HG02642 (cell line): ENCODE measurements around the gene ZG16.

Experiments
- ATAC-seq: cut with Tn5 transposase; IDR thresholded peaks from one replicate; pipeline ENCODE4 v1.9.1; 2021; ENCODE audit warnings: mild to moderate bottlenecking; ENCODE audit not compliant: unreplicated experiment, poor library complexity

The ZG16 gene

GRCh38 chr16:29807426-29808218, 29.6 kb downstream of the ZG16 start:
- peak; percentile 28 for ATAC-seq

GRCh38 chr16:29808219-29808900, 30.3 kb downstream of the ZG16 start:
- no peak for ATAC-seq

DNA sequence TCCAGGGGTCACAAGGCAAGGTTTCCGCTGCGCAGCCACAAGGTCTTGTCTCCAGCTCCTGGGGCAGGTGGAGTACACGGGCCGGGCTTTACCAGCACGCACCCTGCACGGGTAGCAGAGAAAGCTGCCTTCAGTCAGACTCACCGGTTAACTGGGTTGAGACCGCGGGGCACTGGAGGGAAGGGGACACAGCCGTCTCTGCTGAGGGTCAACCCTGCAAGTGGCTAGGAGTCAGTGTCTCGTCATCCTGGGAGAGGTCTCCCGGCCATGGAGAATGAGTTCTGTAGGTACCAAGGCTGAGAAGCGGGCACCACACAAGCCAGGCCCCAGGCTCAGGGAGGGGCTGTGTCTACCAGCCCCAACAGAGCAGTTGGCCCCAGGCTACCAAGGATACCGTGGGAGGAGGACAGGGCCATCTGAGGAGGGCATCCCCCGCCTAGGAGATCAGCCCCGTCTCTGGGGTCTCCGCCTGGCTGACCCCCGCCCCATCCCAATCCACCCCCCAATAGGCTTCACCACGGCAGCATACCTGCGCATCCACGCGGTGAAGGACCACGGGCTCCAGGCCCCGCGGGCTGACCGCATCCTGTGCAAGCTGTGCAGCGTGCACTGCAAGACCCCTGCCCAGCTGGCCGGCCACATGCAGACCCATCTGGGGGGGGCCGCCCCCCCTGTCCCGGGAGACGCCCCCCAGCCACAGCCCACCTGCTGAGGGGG, 31.1 kb downstream of the ZG16 start:
- ATAC-seq: no peak

GRCh38 chr16:29809850-29810698, 32.0 kb downstream of the ZG16 start:
- ATAC-seq: no peak

- no peak for ATAC-seq
These were observed 32.7 kb downstream of the ZG16 start for GRCh38 chr16:29810699-29811169.

GRCh38 chr16:29811170-29811895, 33.3 kb downstream of the ZG16 start:
- ATAC-seq: peak; percentile 31

DNA sequence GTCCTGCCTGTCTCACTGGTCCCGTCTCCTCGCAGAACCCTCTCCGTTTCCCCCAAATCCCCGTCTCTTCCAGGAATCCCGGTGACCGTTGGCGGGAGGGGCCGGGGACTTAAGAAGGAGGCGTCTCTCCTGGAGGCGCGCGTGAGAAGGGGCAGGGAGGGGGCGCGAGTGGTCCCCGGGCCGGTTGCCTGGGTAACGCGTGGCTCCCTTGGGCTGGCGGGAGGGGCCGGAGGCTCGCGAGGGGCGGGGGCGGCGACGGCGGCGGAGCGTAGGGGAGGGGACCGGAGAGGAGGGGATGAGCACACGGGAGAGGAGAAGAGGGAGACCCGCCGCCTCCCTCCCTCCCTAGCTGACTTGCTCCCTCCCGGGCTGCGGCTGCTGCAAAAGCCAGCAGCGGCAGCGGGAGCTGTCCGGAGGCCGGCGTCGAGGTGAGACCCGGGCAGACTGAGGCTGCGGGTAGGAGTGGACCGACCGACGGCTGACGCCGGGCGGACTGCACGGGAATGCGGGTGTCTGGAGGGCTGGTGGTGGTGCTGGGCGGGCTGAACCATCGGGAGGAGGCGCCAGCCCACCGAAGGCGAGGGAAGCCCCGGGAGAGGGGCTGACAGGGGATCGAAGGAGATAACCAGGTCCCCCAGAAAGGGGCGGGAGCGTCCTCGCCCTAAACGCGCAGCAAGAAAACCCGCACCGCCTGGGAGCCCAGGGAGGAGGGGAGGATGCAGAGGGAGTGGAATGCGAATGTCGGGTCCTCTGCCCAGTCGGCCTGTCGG, 34.0 kb downstream of the ZG16 start, which contains the start of gene PRRT2:
PRRT2 (plus strand) TSS at position 298 of the 770 bp plus-strand sequence. CDS start 862 bp downstream, outside the sequence.
- no peak for ATAC-seq

DNA sequence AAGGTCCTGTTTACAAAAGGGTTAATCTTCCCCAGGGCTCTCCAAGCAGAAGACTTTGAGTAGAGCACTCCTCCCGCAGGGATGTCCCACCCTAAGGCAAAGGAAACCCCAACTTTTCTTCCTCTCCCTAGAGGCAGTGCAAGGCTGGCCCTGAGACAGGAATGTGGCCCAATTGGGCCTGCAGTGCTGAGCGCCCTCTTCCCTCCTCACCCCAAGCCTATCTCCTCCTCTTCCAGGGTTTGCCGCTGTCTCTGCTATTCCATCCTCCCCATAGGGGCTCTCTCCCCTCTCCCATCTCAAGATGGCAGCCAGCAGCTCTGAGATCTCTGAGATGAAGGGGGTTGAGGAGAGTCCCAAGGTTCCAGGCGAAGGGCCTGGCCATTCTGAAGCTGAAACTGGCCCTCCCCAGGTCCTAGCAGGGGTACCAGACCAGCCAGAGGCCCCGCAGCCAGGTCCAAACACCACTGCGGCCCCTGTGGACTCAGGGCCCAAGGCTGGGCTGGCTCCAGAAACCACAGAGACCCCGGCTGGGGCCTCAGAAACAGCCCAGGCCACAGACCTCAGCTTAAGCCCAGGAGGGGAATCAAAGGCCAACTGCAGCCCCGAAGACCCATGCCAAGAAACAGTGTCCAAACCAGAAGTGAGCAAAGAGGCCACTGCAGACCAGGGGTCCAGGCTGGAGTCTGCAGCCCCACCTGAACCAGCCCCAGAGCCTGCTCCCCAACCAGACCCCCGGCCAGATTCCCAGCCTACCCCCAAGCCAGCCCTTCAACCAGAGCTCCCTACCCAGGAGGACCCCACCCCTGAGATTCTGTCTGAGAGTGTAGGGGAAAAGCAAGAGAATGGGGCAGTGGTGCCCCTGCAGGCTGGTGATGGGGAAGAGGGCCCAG, 34.9 kb downstream of the ZG16 start:
- ATAC-seq: no peak

DNA sequence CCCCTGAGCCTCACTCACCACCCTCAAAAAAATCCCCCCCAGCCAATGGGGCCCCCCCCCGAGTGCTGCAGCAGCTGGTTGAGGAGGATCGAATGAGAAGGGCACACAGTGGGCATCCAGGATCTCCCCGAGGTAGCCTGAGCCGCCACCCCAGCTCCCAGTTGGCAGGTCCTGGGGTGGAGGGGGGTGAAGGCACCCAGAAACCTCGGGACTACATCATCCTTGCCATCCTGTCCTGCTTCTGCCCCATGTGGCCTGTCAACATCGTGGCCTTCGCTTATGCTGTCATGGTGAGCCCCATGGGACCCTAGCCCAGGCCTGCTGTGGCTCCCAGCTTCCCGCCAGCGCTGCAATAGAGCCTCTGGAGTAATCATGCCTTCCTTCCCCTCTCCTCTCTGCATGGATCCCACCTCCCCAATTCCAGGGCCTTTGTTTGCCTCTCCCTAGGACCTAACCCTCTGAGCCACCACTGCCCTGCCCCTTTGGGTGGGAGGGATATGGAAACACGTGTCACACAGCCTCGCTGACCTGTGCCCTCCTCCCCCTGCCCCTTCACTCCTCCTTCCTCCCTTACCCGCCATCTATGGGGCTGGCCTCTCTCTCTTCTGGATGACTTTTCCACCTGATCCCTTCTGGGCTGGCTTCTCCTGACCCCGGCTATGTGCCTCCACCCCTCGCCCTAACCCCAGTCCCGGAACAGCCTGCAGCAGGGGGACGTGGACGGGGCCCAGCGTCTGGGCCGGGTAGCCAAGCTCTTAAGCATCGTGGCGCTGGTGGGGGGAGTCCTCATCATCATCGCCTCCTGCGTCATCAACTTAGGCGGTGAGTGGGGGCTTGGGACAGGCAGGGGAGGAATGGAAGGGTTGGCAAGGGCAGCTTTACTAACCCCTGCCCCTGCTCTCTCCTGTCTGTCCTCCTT, 35.8 kb downstream of the ZG16 start:
- ATAC-seq: no peak

GRCh38 chr16:29814592-29814991, 36.5 kb downstream of the ZG16 start:
- no peak for ATAC-seq

DNA sequence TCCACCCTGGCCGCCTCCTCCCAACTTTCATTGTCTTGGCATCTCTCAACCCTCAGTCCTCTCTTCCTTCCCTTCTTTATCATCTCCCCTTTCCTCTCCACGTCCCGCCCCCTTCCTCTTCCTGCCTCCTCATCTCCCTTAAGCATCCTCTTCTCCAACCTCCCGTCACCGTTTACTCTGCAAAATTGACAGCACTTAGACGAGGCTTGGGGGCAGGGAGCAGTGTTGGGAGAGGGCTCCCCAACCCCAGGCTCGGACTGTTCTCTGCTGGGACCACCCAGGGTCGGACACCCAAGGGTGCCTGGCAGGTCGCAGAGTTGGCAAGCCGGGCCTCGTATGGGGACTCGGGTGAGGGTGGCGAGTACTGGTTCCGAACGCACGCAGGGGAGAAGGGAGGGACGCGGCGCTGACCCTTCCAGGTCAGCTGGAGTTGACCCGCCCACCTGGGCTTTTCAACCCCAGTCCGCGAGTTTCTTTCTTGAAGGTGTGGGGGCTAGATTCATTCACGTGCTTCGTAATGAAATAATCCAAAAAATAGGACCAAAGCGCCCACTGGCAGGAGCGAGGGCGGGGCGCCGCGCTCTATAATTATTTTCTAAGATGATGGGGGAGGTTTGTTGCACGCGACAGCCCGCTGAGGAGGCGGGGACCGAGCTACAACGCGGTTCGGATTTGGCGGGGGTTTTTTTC, 37.1 kb downstream of the ZG16 start:
- ATAC-seq: no peak

DNA sequence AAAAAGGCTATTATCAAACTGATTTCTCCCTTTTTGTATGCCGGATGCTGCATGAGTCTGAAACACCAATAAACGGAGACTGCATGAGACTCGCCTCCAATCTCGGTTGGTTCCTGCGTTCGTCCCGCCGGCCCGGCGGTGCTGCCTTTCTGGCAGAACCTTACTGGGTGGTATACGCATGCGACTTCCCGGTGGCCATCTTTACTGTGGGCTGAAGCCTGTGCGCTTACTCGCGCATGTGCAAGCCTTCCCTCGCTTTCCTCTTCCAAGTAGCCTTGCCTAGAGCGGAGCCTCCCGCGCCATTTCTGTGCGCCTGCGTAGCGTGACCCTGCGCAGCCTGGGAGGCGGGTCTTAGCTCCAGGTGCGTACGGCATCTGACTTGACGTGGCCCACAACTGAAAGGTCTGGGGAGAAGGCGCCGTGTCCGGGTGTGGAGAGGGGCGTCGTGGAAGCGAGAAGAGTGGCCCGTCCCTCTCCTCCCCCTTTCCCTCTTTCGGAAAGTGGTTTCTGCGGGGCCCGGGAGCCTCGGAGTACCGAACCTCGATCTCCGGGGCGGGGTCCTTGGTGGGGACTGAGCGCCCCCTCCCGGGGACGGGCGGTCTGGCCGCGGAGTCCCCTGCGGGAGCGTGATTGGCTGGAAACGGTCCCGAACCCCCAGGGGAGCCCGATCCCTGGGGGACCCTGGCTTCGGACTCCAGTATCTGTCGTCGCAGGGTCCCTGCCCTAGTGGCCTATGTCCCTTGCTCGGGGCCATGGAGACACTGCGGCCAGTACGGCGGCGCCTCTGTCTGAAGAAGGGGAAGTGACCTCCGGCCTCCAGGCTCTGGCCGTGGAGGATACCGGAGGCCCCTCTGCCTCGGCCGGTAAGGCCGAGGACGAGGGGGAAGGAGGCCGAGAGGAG, 38.0 kb downstream of the ZG16 start, which contains the start of gene PAGR1:
PAGR1 (plus strand) TSS at position 360 of the 901 bp plus-strand sequence; CDS start at position 734, 374 bp downstream.
- peak; percentile 67 for ATAC-seq

DNA sequence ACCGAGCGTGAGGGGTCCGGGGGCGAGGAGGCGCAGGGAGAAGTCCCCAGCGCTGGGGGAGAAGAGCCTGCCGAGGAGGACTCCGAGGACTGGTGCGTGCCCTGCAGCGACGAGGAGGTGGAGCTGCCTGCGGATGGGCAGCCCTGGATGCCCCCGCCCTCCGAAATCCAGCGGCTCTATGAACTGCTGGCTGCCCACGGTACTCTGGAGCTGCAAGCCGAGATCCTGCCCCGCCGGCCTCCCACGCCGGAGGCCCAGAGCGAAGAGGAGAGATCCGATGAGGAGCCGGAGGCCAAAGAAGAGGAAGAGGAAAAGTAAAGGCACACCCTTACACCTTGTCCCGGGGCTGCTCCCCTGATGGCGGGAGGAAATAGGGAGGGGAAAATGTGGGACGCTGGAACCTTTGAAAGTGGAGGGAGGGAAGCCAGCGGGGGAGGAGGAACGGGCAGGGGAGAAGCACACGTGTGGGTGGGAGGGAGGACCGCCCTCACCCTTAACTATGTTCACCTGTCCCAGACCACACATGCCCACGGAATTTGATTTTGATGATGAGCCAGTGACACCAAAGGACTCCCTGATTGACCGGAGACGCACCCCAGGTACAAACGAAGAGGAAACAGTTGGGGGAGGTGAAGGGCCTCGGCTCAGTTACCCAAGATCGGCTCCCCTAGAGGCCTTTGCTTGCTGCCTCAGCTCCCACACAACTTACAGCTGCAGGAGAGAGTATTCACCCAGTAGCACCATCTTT, 38.8 kb downstream of the ZG16 start:
- peak; percentile 18 for ATAC-seq

DNA sequence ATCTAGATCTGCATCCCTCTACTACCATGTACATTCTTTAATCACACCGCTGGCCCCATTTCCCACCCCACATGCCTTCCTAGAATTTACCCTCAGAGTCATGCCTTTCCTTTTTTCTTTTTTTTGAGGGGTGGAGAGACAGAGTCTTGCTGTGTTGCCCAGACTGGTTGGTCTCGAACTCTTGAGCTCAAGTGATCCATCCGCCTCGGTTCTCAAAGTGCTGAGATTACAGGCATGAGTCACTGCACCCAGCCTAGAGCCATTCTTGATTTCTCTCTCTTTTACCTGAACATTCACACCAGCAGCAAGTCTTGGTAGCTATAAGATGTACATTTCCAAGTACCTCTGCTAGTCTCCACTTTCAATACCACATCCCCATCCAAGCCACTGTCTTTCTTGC, 40.0 kb downstream of the ZG16 start:
- ATAC-seq: no peak
